NCI-H128 (cell line): ENCODE measurements around the gene DCUN1D2.

Experiments
- DNase-seq: peaks from one replicate; lab custom pipeline; 2025; ENCODE audit not compliant: unreplicated experiment; lab: John Stamatoyannopoulos, UW

Gene DCUN1D2

DNA sequence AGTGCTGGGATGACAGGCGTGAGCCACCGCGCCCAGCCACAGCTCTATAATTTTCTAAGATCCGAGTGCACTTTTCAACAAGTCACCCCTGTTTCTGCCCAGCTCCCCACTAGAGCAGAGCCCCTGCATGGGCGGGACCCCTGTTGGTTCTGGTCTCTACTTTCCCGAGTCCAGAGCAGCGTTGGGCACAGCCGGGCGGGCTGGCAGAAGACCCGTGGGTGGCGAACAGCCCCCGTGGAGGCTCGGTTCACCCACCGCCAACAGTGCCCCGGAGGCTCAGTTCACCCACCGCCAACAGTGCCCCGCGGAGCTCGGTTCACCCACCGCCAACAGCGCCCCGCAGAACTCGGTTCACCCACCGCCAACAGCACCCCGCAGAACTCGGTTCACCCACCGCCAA, 78.1 kb downstream of the DCUN1D2 start:
- no peak for DNase-seq

DNA sequence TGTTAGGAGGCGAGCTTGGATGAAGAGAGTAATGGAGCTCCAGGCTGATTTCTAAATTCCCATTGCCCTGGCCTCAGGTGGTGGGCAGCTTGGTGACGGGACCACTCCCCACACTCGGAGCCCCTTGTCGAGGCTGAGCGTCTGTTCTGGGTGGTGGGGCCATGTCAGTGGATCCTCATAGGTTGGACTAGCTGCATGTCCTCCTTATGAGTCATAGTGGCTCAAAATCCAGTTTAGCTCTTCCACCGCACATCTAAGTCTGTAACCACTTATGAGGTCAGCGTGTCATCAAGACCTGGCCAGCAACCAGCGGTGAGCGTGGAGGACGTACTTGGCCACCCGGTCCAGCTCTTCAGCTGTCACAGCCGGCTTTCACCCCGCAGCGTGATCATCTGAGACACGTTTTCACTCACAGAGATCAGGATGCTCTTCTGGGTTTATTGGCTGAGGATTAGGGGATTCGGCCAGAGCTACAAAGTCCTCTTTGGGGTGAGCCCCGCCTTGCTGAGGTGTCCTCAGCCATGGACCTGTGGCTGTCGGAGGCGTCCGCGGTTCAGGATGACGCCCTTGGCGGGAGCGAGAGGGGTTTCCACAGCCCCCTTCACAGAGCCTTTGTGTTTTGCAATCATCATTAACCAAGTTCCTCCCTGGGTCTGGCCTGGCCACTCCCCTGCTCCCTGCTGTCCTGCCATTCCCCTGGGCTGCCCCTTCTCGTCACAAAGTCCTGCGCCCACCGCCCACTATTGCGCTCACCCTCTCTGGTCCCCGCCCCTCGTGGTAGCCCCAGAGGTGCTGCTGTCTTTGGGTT, 79.1 kb downstream of the DCUN1D2 start:
- DNase-seq, result no peak

DNA sequence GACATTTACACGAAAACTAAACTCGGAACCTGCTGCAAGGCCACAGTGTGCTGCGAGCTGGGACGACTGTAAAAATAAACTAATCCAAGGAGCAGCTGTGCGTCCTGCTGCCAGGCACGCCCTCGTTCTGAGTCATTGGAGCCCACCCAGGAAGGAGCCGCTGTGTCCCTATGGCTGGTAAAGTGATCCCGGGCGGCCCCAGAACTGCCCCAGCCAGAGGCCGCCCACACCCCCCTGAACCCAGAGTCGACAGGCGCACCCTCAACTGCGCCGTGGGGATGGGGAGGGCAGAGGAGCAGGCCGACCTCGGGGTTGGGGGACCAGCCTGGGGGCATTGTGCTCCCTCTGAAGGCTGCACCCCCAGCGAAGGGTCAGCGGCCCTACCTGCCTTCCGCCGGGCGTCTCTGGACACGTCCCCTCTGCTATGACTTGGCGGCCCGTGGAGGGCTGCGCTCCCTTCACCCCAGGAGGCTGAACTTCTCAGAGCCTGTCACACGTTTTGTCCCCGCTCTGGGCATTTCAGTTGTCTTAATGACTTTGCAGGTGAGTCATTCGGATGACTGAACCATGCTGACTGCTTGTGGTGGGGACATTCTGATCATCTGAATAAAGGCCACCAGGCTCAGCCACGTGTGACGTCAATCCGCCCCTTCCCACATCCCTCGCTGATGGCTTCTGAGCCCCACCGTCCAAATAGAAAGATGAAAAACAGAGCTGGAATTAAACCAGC, 79.9 kb downstream of the DCUN1D2 start:
- DNase-seq, result no peak

DNA sequence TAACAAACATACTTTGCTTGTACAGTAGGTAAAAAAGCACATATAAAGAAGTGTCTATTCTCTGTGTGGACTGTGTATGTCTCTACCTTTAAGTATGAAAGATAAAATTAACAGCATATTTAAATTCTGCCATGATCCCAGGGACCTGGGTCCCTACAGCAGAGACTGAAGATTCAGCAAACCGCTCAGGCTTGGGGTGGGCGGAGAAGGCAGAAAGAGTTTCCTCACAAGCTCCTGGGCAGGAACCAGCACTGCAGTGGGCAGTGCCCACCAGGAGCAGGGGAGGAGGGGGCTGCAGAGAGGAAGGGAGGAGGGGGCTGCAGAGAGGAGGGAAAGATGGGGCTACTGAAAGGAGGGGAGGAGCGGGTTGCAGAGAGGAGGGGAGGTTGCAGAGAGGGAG, 81.9 kb downstream of the DCUN1D2 start:
- DNase-seq, result no peak

DNA sequence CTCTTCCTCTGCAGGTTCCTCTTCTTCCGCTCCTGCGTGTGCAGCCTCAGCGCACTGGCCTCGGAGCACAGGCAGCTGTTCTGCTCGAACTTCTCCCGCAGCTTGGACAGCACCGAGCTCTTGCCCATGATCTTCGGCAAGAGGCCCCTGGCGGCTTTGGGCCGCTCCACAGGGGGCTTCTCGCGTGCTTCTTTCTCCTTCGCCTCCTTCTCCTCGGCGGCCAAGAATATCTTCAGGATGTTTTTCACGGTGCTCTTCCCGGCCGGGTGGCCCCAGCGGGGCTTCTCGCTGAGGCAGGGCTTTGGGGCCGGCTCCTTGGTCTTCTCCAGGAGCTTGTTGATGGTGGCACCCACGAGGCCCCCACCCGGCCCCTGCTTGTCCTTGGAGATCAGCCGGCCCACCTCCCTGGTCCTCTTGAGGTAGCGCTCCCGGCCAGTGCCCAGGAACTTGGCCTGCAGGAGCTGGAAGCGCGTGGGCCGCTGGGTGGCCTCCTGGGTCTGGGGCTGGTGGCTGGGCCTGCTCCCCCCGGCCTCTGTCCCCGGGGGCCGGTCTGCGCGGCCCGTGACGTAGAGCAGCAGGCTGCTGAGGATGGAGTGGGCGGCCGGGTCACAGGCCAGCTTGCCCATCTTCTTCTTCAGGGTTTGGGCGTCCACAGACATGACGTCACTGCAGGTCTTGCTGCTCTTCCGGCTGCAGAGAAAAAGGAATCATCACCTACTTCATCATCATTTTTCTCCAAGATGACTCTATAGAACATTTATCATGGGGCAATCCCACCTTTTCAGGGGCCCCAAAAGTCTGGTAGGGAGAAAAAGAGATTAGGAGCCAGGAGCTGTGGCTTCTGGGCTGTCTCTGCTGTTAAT, 82.7 kb downstream of the DCUN1D2 start:
- no peak for DNase-seq

DNA sequence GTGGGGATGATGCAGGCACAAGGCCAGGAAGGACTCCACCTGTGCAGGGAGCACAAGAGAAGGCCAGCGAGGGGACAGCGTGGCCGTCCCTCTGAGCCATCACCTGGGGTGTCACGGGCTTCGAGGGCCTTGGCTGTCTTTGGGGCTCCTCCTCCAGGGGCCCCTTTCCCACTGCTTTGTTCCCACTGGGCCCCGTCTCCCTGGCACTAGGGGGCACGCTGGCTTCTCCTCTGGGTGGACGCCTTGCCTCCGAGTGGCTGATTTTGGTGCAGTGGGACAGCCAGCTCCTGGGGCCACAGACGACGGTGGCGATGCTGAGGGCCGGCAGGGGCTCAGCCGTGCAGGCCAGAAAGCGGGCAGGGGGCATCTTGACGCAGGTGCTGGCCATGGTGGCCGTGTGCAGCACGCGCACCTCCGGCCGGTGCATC, 83.4 kb downstream of the DCUN1D2 start:
- no peak for DNase-seq

DNA sequence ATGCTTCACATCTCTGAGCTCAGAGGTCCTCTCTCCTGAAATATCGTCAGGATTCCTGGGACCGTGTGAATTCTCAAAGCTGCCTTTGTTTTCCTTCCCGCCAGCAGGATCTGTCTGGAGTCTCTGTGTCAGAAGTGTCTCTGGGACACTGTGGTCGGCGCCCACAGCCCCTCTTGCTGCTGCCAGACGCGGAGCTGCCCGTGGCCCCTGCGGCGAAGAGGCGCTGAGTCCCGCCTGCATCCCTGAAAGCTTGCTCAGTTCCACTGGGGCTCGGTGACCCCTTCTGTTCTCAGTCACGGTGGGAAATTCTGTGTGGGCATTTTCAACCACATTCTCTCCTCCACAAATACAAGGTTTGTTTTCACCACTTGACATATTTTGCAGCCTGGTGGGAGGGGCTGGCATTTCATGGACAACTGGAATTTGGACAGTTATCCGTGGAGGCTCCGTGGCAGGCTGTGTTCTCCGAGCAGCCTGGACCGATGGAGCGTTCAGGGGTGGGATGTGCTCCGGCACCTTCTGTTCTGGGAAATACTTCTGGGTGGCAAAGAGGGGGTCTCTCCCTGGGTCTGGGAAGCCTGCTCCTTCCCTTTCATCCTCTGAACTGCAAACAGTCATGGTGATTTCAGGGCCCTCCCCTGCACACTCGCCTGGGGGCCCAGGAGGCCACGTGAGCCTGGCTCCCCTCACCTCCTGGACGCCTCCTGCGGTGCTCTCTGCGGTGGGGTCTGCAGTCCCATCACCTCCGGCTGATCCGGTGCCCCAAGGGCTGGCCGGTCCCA, 84.0 kb downstream of the DCUN1D2 start:
- no peak for DNase-seq
